ENCODE measurements around the gene DONSON.

DNA sequence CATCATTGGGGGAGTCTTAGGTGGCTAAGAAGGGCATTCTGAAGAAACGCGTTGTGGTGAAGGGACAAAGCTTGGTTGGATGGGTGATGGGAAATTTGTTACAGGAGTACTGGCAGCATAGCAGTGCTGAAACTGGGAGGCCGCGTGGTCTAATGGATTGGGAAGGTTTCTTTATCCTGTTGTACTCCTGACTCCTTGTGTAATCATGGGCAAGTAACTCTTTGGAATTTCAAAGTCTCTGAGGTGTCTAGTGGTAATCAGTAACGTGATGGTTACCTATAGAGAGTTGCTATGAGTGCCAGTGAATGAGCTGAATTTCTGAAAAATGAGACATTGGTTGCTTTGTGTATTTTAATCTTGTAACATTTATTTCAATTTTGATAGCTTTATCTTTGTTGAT is 18.5 kb downstream of the DONSON start:
- TF ChIP-seq, protein P1, sequence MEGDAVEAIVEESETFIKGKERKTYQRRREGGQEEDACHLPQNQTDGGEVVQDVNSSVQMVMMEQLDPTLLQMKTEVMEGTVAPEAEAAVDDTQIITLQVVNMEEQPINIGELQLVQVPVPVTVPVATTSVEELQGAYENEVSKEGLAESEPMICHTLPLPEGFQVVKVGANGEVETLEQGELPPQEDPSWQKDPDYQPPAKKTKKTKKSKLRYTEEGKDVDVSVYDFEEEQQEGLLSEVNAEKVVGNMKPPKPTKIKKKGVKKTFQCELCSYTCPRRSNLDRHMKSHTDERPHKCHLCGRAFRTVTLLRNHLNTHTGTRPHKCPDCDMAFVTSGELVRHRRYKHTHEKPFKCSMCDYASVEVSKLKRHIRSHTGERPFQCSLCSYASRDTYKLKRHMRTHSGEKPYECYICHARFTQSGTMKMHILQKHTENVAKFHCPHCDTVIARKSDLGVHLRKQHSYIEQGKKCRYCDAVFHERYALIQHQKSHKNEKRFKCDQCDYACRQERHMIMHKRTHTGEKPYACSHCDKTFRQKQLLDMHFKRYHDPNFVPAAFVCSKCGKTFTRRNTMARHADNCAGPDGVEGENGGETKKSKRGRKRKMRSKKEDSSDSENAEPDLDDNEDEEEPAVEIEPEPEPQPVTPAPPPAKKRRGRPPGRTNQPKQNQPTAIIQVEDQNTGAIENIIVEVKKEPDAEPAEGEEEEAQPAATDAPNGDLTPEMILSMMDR (conservative IDR thresholded peaks at IDR 0.05) = no peak
- no peak for TF ChIP-seq EZH2 (IDR thresholded peaks at IDR 0.05; ENCODE audit: low read depth)
